Activated CD4-positive, CD25-positive, alpha-beta regulatory T cell treated with anti-CD3 and anti-CD28 coated beads, Interleukin-2, amount 50 U/mL, for 72 hours (primary cell): ENCODE measurements around the gene CORO7.
A peak's percentile ranks its signal among the peaks of the same experiment; 100 is the strongest.

Source experiments
- DNase-seq: peaks from one replicate; pipeline ENCODE4 v3.0.0; 2021

Gene CORO7

DNA sequence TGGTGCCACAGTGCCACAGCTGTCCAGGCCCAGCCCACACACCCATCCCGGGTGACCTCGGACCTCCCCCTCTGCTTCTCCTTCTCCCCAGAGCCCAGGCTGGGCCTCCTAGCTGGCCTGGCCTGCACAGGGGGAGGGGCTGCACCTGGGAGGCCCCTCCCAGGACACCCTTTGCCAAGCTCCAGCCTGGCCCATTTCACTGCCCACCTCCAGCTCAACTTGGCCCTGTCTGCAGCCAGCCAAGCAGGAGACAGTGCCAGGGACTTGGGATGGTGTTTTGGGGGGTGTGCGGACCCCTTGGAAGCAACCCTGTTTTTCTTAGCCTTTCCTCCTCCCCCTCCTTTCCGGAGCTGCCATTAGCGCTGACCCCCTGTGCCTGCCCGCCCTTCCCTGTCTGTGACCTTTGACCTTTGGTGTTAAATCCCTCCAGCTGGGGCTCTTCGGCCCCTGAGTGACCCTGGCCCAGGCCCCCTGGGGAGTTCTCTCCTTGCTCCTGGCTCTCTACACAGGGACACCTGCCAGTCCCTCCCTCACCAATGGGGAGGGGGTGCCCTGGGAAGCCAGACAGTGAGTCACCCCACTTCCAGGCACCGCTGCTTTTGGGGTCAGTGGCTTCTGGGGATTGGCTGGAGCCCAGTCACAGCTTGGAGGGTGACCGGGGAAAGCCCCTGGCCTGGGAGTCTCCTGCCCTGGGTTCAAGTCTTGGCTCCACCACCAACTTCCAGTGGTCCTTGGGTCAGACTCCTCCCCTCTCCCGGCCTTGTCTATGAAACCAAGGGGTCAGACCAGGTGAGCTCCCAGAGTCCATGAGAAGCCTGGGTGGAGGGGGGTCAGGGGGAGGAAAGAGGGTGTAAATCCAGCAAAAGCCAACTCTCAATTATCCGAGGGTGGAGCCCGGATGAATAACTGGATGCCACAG lies 98.6 kb downstream of the CORO7 start:
- DNase-seq: no peak

GRCh38 chr16:4316864-4317531 lies 99.4 kb downstream of the CORO7 start:
- no peak for DNase-seq

DNA sequence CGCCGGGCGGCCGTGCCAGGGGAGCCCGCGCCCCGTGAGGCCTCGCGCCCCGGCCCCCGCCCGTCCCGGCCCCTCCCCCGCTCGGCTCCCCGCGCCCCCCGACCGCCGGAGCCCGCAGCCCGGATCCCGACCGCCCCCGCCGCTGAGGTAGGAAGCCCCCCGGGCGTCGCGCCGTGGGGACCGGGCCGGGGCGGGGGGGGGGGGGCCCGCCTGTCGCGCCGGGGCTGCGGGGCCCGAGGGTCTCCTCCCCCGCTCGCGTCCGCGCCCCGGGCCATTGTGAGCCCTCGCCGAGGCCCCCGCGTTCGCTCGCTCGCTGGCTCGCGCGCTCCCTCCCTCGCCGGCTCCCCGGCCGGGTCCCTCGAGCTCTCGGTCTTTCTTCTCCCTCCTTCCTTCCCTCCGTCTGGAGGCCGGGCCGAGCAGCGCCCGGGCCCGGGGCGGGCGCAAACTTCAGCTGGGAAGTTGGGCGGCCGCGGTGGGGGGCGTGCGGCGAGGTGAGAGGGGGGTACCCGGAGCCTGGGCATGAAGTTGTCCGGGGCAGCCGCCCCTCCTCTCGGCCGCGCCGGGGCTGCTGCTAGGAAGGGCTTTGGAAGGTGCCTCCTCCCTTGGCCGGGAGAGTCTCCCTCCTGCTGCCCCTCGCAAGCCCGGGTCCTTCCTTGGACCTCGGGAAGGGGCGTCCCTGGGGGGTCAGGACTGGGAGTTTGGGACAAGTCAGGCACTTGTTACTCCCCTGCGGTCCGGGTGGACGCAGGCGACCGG lies 100.1 kb downstream of the CORO7 start:
- no peak for DNase-seq

GRCh38 chr16:4315186-4316107 lies 100.9 kb downstream of the CORO7 start, which contains the start of gene GLIS2:
TSS of gene GLIS2 (plus strand) at chr16:4316067. CDS start at chr16:4332281, 16,214 bp downstream.
- no peak for DNase-seq

GRCh38 chr16:4314532-4315185 lies 101.7 kb downstream of the CORO7 start:
- DNase-seq: no peak

- no peak for DNase-seq
These were observed 102.5 kb downstream of the CORO7 start for GRCh38 chr16:4313563-4314531.

GRCh38 chr16:4309833-4310266 lies 106.5 kb downstream of the CORO7 start:
- DNase-seq: no peak

DNA sequence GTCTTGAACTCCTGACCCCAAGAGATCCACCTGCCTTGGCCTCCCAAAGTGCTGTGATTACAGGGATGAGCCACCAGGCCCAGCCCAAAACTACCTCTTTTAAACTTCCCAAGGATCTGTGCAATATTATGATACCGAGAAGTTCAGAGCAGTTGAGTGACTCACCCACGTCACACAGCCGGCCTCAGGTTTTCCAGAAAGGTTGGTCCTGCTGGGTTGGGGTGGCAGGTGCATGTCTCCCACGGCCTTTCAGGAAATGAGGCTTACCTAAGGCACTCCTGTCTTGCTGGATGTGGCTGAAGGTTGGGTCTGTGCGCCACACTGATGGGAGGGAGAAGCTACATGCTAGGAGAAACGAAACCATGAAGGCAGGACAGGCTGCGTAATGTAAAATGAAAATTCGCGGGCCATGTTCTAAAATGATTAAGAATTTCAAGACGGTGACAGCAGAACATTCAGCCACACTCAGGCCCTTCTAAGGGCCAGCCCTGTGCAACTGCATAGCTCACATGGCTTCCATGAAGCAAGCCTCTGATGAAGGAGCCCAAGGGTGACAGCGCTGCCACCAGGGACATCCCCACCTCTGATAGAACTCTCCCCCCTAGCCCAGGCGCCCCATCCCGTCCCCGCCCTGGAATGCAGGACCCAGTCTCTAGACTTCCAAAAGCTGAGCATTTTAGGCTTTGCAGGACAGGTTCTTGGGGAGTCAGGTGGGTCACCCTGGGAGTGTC lies 107.1 kb downstream of the CORO7 start:
- DNase-seq: no peak

DNA sequence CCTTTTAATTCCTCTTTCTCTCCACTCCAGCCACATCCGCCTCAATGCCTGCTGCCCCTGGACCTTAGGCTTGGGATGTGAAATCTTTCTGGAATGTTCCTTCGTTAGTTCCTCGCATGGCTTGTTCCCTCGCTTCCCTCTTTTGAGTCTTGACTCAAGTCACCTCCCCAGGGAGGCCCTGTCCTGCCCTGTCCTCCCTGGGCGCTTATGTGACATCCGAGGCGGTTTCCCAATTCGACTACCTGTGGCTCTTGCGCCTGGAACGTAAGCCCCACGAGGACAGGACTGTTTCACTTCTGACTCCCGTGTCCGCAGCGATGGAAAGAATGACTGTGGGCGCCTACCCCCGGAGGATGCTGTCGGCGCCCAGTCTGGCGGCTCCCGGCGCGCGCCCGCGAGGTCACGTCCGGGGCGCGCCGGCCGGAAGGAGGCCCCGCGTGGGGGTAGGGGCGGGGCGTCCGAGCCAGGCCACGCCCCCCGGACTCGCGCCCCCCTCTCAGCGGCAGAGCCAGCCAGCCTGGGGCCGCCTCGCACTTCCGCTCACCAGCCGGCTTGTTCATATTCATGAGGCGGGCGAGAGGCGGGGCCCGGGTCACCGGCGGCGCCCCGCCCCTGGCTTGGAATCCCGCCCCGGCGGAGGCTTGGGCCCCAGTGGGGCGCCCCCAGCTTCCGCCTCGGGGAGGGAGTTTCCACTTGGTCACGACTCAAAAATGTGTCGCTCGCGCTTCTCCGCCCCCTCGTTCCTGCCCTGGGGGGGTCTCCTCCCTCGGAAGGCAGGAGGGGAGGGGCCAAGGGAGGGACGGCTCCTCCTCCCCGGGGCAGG lies 109.0 kb downstream of the CORO7 start:
- DNase-seq: peak; percentile 97

DNA sequence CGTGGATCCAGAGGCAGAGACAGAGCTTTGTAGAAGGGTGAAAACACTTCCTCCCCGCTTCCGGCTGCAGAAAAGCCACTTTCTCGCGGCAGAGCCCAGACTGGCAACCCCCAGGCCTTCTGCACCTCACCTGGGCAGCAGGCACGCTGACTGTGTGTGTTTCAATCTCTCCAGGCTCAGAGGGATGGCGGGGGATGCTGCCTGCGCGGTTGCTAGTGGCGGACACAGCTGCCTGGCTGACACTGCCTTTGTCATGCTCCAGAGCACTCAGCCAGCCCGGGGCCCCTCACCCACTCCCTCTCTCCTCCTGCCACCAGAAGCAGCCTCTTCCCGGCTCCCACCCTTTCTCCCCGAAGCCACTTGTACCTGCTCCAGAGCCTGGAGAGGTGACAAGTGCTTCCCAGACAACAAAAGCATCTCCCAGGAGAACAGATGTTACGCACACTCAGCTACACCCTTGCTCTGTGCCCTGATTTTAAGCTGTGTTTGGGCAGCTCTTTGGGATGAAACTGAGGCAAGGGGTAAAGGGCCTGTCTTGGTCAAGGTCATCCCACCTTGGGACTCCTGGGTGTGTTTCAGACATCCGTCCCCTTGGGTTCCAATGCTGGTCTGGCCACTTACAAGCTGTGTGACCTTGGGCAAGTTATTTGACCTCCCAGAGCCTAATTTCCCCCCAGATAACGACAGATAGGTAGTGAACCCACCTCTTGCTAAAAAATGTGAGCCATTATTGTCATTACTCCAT lies 109.8 kb downstream of the CORO7 start:
- DNase-seq: no peak
